ENCODE measurements around the gene MICU2.

DNA sequence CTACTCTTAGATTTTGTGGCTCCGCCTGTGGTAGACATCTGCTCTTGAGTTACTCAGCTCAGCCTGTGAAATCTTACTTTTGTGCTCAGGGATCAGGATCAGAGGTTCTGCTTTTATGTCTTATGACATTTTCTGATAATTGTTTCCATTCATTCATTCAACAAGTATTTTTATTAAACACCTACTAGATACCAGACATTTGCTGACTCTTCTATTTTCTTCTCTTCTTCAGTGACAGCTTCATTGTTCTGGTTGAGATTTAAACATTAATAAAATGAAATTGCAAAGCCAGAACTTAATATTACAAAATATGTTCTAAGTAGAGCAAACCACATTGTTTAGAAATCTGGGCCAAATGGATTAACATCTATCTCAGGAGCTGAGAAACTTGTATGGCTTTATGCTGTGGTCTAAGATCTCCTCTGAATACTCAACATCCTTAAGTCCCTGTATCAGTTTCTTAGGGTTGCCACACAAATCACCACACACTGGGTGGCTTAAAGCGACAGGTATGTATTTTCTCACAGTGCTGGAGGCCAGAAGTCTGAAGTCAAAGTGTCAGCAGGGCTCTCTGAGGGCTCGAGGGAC is 15.8 kb upstream of the MICU2 start:
- TF ChIP-seq, protein P1, sequence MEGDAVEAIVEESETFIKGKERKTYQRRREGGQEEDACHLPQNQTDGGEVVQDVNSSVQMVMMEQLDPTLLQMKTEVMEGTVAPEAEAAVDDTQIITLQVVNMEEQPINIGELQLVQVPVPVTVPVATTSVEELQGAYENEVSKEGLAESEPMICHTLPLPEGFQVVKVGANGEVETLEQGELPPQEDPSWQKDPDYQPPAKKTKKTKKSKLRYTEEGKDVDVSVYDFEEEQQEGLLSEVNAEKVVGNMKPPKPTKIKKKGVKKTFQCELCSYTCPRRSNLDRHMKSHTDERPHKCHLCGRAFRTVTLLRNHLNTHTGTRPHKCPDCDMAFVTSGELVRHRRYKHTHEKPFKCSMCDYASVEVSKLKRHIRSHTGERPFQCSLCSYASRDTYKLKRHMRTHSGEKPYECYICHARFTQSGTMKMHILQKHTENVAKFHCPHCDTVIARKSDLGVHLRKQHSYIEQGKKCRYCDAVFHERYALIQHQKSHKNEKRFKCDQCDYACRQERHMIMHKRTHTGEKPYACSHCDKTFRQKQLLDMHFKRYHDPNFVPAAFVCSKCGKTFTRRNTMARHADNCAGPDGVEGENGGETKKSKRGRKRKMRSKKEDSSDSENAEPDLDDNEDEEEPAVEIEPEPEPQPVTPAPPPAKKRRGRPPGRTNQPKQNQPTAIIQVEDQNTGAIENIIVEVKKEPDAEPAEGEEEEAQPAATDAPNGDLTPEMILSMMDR (IDR thresholded peaks at IDR 0.05): no peak
- TF ChIP-seq POLR2A (IDR thresholded peaks at IDR 0.05): no peak
